ENCODE data around the gene KRTAP10-3.
A peak's percentile ranks its signal among the peaks of the same experiment; 100 is the strongest.

The KRTAP10-3 gene

GRCh38 chr21:44511219-44511937 is 47.2 kb downstream of the KRTAP10-3 start:
- no peak for DNase-seq (ENCODE audit: low read depth in 1 of 2, low spot score in 1 of 2)
- H3K27me3 ChIP-seq (ENCODE audit: insufficient read depth, poor library complexity, severe bottlenecking): no peaks in the 10 kb centered on the region
- no peak for TF ChIP-seq POLR2AphosphoS5 (IDR thresholded peaks at IDR 0.05; ENCODE audit: low read depth)
- TF ChIP-seq, protein P1, sequence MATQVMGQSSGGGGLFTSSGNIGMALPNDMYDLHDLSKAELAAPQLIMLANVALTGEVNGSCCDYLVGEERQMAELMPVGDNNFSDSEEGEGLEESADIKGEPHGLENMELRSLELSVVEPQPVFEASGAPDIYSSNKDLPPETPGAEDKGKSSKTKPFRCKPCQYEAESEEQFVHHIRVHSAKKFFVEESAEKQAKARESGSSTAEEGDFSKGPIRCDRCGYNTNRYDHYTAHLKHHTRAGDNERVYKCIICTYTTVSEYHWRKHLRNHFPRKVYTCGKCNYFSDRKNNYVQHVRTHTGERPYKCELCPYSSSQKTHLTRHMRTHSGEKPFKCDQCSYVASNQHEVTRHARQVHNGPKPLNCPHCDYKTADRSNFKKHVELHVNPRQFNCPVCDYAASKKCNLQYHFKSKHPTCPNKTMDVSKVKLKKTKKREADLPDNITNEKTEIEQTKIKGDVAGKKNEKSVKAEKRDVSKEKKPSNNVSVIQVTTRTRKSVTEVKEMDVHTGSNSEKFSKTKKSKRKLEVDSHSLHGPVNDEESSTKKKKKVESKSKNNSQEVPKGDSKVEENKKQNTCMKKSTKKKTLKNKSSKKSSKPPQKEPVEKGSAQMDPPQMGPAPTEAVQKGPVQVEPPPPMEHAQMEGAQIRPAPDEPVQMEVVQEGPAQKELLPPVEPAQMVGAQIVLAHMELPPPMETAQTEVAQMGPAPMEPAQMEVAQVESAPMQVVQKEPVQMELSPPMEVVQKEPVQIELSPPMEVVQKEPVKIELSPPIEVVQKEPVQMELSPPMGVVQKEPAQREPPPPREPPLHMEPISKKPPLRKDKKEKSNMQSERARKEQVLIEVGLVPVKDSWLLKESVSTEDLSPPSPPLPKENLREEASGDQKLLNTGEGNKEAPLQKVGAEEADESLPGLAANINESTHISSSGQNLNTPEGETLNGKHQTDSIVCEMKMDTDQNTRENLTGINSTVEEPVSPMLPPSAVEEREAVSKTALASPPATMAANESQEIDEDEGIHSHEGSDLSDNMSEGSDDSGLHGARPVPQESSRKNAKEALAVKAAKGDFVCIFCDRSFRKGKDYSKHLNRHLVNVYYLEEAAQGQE (IDR thresholded peaks at IDR 0.05; ENCODE audit: insufficient replicate concordance, low read depth): no peak
- no peak for TF ChIP-seq GABPA (IDR thresholded peaks at IDR 0.05; ENCODE audit: low read depth)
- TF ChIP-seq, protein P2, sequence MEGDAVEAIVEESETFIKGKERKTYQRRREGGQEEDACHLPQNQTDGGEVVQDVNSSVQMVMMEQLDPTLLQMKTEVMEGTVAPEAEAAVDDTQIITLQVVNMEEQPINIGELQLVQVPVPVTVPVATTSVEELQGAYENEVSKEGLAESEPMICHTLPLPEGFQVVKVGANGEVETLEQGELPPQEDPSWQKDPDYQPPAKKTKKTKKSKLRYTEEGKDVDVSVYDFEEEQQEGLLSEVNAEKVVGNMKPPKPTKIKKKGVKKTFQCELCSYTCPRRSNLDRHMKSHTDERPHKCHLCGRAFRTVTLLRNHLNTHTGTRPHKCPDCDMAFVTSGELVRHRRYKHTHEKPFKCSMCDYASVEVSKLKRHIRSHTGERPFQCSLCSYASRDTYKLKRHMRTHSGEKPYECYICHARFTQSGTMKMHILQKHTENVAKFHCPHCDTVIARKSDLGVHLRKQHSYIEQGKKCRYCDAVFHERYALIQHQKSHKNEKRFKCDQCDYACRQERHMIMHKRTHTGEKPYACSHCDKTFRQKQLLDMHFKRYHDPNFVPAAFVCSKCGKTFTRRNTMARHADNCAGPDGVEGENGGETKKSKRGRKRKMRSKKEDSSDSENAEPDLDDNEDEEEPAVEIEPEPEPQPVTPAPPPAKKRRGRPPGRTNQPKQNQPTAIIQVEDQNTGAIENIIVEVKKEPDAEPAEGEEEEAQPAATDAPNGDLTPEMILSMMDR (IDR thresholded peaks at IDR 0.05; ENCODE audit: insufficient read depth, low read length): no peak
- TF ChIP-seq SPI1 (IDR thresholded peaks at IDR 0.05; ENCODE audit: borderline replicate concordance, low read depth): no peak
- no peak overlapping the region for H3K27ac ChIP-seq (replicated peaks)
- H3K4me3 ChIP-seq (replicated peaks; ENCODE audit: insufficient read depth, low read length): no peak overlapping the region

- peak; percentile 29 to 52 for DNase-seq (ENCODE audit: low read depth in 1 of 2, low spot score in 1 of 2)
- Histone ChIP-seq H3K4me3 (replicated peaks; ENCODE audit: insufficient read depth, low read length) (no peak overlapping the region), H3K27ac (replicated peaks) (no peak overlapping the region), H3K27me3 (ENCODE audit: insufficient read depth, poor library complexity, severe bottlenecking) (no peaks in the 10 kb centered on the region)
- TF ChIP-seq, protein P1 (IDR thresholded peaks at IDR 0.05; ENCODE audit: insufficient replicate concordance, low read depth): no peak
- no peak for TF ChIP-seq POLR2AphosphoS5 (IDR thresholded peaks at IDR 0.05; ENCODE audit: low read depth)
- TF ChIP-seq, protein P2 (IDR thresholded peaks at IDR 0.05; ENCODE audit: insufficient read depth, low read length): peak; percentile 44
- TF ChIP-seq SPI1 (IDR thresholded peaks at IDR 0.05; ENCODE audit: borderline replicate concordance, low read depth): no peak
Observed at GRCh38 chr21:44510508-44511218, 47.9 kb downstream of the KRTAP10-3 start.

DNA sequence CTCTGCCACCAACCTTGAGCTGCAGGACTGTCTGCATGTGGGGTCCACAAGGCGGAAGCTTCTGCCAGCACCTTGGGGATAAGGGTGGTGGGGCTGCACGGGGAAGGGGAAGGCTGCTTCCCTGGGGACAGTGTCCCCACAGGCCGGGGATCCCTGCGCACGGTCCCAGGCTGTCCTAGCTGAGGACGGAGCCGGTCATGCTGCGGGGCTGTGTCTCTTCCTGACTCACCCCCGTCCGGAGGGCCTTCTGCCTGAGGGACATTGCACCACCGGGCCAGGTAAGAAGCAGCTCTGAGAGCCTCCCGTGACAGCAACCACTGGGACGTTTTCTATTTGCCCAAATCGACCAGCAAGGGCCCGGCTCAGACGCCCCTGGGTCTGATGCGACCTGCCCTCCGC is 48.5 kb downstream of the KRTAP10-3 start:
- Histone ChIP-seq H3K27ac (replicated peaks) (no peak overlapping the region), H3K4me3 (replicated peaks; ENCODE audit: insufficient read depth, low read length) (no peak overlapping the region), H3K27me3 (ENCODE audit: insufficient read depth, poor library complexity, severe bottlenecking) (no peaks in the 10 kb centered on the region)
- TF ChIP-seq, protein P2 (IDR thresholded peaks at IDR 0.05; ENCODE audit: insufficient read depth, low read length): no peak
- TF ChIP-seq GABPA (IDR thresholded peaks at IDR 0.05; ENCODE audit: low read depth) (no peak), POLR2AphosphoS5 (IDR thresholded peaks at IDR 0.05; ENCODE audit: low read depth) (no peak), SPI1 (IDR thresholded peaks at IDR 0.05; ENCODE audit: borderline replicate concordance, low read depth) (no peak)
- TF ChIP-seq, protein P1 (IDR thresholded peaks at IDR 0.05; ENCODE audit: insufficient replicate concordance, low read depth): no peak
- DNase-seq (ENCODE audit: low read depth in 1 of 2, low spot score in 1 of 2): no peak

Data from HL-60 (cell line).